ENCODE data around the gene FCN1.

FCN1 gene

DNA sequence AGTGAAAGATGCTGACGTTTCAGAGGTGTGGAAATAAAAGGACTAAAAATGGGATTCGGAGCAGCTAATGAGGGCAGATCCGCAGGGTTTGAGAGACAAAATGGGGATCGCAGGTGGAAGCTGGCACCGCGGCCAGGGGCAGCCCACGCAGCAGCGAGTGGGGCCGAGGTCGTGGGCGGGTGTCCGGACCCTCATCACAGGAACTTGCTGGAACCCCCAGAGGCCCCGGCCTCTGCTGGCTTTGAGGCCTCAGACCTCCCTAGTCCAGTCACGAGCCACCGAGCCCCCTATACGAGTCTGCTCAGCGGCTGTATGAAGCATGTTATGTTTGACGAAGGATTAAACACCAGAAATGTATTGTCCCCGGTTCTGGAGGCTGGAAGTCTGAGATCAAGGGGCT is 45.8 kb upstream of the FCN1 start:
- no peak for DNase-seq (ENCODE audit: low spot score)
- TF ChIP-seq, protein P1, sequence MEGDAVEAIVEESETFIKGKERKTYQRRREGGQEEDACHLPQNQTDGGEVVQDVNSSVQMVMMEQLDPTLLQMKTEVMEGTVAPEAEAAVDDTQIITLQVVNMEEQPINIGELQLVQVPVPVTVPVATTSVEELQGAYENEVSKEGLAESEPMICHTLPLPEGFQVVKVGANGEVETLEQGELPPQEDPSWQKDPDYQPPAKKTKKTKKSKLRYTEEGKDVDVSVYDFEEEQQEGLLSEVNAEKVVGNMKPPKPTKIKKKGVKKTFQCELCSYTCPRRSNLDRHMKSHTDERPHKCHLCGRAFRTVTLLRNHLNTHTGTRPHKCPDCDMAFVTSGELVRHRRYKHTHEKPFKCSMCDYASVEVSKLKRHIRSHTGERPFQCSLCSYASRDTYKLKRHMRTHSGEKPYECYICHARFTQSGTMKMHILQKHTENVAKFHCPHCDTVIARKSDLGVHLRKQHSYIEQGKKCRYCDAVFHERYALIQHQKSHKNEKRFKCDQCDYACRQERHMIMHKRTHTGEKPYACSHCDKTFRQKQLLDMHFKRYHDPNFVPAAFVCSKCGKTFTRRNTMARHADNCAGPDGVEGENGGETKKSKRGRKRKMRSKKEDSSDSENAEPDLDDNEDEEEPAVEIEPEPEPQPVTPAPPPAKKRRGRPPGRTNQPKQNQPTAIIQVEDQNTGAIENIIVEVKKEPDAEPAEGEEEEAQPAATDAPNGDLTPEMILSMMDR (IDR thresholded peaks at IDR 0.05; ENCODE audit: extremely low read depth, missing control alignments), result no peak

DNA sequence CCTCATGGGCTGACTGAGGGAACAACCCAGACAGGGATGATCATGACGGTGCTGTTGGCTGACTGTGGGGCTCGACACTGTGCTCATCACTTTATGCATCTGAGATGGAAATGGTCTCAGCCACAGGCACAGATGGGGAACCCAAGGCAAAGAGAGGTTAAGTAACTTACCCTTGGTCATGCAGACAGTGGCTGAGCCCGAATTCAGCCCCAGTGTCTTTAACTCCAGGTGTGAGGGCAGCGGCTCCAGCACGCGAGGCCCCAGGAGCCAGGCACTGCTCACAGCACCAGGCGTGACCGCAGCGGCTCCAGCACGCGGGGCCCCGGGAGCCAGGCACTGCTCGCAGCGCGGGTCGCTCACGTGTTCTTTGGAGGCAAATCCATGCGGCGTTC is 45.3 kb upstream of the FCN1 start:
- TF ChIP-seq, protein P1 (IDR thresholded peaks at IDR 0.05; ENCODE audit: extremely low read depth, missing control alignments), result no peak
- no peak for DNase-seq (ENCODE audit: low spot score)

DNA sequence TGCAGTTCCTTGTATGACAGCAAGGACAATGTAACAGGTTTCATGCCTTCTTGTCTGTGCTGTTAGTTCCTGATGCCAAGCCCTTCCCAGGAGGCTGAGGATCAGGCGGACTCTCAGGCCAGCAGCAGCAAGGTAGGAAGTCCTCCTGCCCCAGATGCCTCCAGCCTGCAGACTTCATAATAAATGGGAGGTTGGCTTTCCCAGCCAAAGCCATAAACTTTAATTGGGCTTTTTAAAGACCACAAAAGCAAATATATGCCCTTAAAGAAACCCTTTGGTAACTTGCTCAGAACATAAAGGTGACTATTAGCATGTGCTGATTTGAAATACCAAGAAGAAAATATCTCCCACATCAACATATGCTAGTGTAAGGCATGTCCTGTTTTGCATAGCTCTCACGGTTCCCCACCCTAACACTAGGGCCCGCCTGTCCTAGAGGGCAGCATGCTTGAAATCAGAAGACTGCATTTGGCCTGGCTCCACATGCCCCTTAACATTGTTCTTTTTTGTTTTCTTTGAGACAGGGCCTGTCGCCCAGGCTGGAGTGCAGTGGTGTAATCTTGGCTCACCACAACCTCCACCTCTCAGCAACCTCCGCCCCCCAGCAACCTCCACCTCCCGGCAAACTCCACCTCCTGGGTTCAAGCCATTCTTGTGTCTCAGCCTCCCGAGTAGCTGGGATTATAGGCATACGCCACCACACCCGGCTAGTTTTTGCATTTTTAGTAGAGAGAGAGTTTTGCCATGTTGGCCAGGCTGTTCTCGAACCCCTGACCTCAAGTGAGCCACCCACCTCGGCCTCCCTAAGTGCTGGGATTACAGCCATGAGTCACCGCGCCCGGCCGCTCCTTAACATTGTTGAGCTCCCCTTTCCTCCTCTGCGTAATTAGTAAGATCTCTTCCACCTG is 44.6 kb upstream of the FCN1 start:
- TF ChIP-seq, protein P1 (IDR thresholded peaks at IDR 0.05; ENCODE audit: extremely low read depth, missing control alignments), result no peak
- no peak for DNase-seq (ENCODE audit: low spot score)

DNA sequence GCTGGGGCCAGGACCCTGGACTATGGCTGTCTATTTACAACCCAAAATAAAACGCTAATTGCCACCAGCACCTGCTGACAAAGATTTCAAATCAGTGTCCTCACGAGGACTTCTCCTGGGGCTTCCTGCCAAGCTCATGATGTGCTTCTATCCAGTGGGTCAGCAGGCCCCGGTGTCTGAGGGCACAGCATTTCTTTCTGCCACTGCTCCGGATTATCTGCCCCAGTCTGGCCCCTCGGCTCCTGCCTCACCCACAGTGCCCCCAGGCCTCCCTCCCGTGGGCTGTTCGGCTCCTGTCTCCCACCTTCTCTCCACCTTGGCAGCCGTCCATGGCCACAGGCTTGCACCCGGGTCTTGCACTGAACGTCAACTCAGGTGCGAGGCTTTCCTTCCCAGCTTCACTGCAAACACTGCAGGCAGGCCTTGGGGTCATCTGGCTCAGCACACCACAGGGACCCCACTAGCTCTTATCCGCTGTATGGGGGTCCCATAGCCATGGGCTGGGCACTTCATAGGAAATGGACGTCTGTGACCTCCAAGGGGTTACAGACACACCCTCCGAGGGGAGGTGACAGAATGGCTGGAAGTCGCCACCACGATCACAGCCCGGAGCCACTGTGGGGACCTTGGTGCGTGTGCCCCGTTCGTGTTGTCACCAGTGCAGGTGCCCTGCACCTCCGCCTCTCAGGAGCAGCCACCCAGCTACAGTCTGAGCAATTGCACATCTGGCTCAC is 43.8 kb upstream of the FCN1 start:
- TF ChIP-seq, protein P1 (IDR thresholded peaks at IDR 0.05; ENCODE audit: extremely low read depth, missing control alignments), result no peak
- no peak for DNase-seq (ENCODE audit: low spot score)

DNA sequence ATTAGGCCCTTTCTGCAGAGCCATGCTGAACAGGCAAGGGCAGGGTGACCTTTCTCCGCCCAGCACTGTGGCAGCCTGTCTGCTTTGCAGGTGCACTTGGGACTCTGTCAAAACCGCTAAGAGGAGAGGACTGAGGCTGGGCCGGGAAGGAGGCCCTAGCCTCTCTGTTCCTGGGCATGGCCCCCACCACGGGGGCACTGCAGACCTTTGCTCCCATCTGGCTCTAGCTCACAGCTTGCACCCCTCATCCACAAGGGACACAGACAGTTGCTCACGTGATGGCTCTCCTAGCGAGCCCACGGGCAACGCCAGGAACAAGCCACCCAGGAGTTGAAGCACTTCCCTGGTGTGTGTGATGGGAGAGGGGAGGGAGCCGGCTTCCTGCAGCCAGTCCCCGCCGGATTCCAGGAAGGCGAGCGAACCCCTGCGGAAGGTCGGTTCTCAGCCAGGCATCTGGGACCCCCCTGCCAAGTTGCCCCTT is 43.0 kb upstream of the FCN1 start:
- TF ChIP-seq, protein P1 (IDR thresholded peaks at IDR 0.05; ENCODE audit: extremely low read depth, missing control alignments), result no peak
- DNase-seq (ENCODE audit: low spot score), result no peak

DNA sequence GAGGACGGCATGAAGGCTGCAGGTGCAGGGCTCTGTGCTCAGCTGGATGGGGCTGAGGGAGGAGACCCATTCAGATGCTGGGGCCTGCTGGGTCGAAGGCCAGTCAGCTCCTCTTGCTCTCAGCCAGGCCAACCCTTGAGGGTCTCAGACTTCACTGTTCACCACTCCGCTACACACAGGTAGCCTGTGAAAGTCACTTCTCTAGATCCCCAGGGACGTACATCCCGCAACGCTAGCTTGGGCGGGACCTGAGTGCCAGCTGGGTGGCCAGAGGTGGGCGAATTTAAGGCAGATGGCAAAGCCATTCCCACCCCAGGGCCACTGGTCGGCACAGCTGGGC is 42.2 kb upstream of the FCN1 start:
- TF ChIP-seq, protein P1 (IDR thresholded peaks at IDR 0.05; ENCODE audit: extremely low read depth, missing control alignments), result no peak
- no peak for DNase-seq (ENCODE audit: low spot score)
